ENCODE results near the gene BSDC1.

GRCh38 chr1:32341971-32342370 lies 52.3 kb downstream of the BSDC1 start:
- no peak for TF ChIP-seq FOXM1 (IDR thresholded peaks at IDR 0.05; ENCODE audit: low read depth, low read length)
- TF ChIP-seq PBX3 (IDR thresholded peaks at IDR 0.05; ENCODE audit: insufficient replicate concordance, low read depth, low read length): no peak
- no peak for TF ChIP-seq JUNB (IDR thresholded peaks at IDR 0.05)
- no peak for TF ChIP-seq CTCF (IDR thresholded peaks at IDR 0.05 in 2 of 3, conservative IDR thresholded peaks at IDR 0.05 in 1 of 3; ENCODE audit: control insufficient read depth in 2 of 3, extremely low read depth in 1 of 3, insufficient read depth in 1 of 3, low read depth in 3 of 3, low read length in 3 of 3)
- TF ChIP-seq EGR1 (IDR thresholded peaks at IDR 0.05; ENCODE audit: borderline replicate concordance in 1 of 2, low read depth in 2 of 2, low read length in 2 of 2): no peak
- no peak for TF ChIP-seq TARDBP (IDR thresholded peaks at IDR 0.05; ENCODE audit: borderline replicate concordance)

Measured in GM12878 (cell line).